HFF-Myc (cell line): ENCODE results near the gene SUPT4H1.
A peak's percentile ranks its signal among the peaks of the same experiment; 100 is the strongest.
"Not testable (repeated sequence)": the region's sequence is repeated elsewhere in the genome, so short reads cannot be mapped to it uniquely, and the experiment has no call there.

Source experiments
- DNase-seq: peaks from one replicate; pipeline ENCODE4 v3.0.0-alpha.2; 2011; ENCODE audit warnings: low read depth; ENCODE audit errors: extremely low read depth
- H3K4me3 ChIP-seq: replicated peaks from 2 replicates; pipeline ENCODE4 v1.5.1; 2011; ENCODE audit warnings: low read depth, mild to moderate bottlenecking, control low read depth, low read length
- CTCF ChIP-seq: IDR thresholded peaks from 2 replicates; pipeline ENCODE4 v1.5.1; 2012; ENCODE audit warnings: mild to moderate bottlenecking, low read depth, low read length, control low read depth; ENCODE audit errors: missing control alignments

Gene SUPT4H1

GRCh38 chr17:58351831-58352595, at the start of gene SUPT4H1:
TSS of gene SUPT4H1 (minus strand) at chr17:58352201. CDS start at chr17:58352135, 66 bp downstream.
- H3K4me3 ChIP-seq, result peak within 1 kb of the TSS; percentile 86
- TF ChIP-seq CTCF, result no peak
- peak; percentile 80 for DNase-seq

- H3K4me3 ChIP-seq, result no peak overlapping the region
- no peak for DNase-seq
- no peak for TF ChIP-seq CTCF
These were observed 49.3 kb upstream of the SUPT4H1 start for GRCh38 chr17:58401287-58401686.

- H3K4me3 ChIP-seq, result no peak overlapping the region
- DNase-seq, result no peak
- TF ChIP-seq CTCF, result no peak
These were observed 48.8 kb upstream of the SUPT4H1 start for GRCh38 chr17:58400826-58401225.

- no peak for DNase-seq
- no peak overlapping the region for H3K4me3 ChIP-seq
- no peak for TF ChIP-seq CTCF
These were observed 48.0 kb upstream of the SUPT4H1 start for GRCh38 chr17:58399974-58400373.

- H3K4me3 ChIP-seq, result no peak overlapping the region
- DNase-seq, result no peak
- no peak for TF ChIP-seq CTCF
These were observed 46.7 kb upstream of the SUPT4H1 start for GRCh38 chr17:58398574-58399266.

- H3K4me3 ChIP-seq, DNase-seq: not testable (repeated sequence)
These were observed 45.4 kb upstream of the SUPT4H1 start for GRCh38 chr17:58397421-58397820.

- no peak for DNase-seq
- TF ChIP-seq CTCF, result no peak
- H3K4me3 ChIP-seq, result no peak overlapping the region
These were observed 44.2 kb upstream of the SUPT4H1 start for GRCh38 chr17:58396173-58396572.
